Endothelial cell of umbilical vein (primary cell): Measurements from ENCODE around the gene ZNF334.

ENCODE experiments used
- CTCF ChIP-seq, 2 donors: IDR thresholded peaks; 1 replicate in 1 of 2; 2 replicates in 1 of 2; pipeline ENCODE4 v1.5.1; 2011; ENCODE audit warnings: low read length in 2 of 2, mild to moderate bottlenecking in 2 of 2, moderate library complexity in 2 of 2, control low read depth in 1 of 2, inconsistent platforms in 1 of 2, low read depth in 1 of 2; ENCODE audit not compliant: insufficient read depth in 1 of 2; ENCODE audit errors: extremely low read depth in 1 of 2
- EZH2 ChIP-seq: IDR thresholded peaks from 2 replicates; pipeline ENCODE4 v1.6.1; 2012; ENCODE audit warnings: borderline replicate concordance, low read depth, mild to moderate bottlenecking, moderate library complexity, low read length, inconsistent platforms; ENCODE audit not compliant: severe bottlenecking
- FOS ChIP-seq: IDR thresholded peaks from 2 replicates; pipeline ENCODE4 v1.6.1; 2011; ENCODE audit warnings: mild to moderate bottlenecking, low read length, moderate library complexity, borderline replicate concordance; ENCODE audit not compliant: insufficient read depth
- MAX ChIP-seq: IDR thresholded peaks from 2 replicates; pipeline ENCODE4 v1.6.1; 2011; ENCODE audit not compliant: insufficient read depth, insufficient read length
- MYC ChIP-seq: IDR thresholded peaks from one replicate; pipeline ENCODE4 v1.6.1; 2011; ENCODE audit warnings: mild to moderate bottlenecking, low read depth, low read length
- POLR2A ChIP-seq: IDR thresholded peaks from 2 replicates; pipeline ENCODE4 v1.6.1; 2012; ENCODE audit warnings: low read depth, mild to moderate bottlenecking, control low read depth, low read length
- POLR2AphosphoS5 ChIP-seq: IDR thresholded peaks from 2 replicates; pipeline ENCODE4 v1.6.1; 2012; ENCODE audit warnings: low read depth, mild to moderate bottlenecking, control low read depth, low read length, moderate library complexity; ENCODE audit not compliant: insufficient read depth

- TF ChIP-seq CTCF (IDR thresholded peaks at IDR 0.05; ENCODE audit: extremely low read depth in 1 of 2, insufficient read depth in 1 of 2, low read depth in 1 of 2, low read length in 2 of 2), result no peak
- TF ChIP-seq POLR2A, result no peak
- no peak for TF ChIP-seq POLR2AphosphoS5
- no peak for TF ChIP-seq EZH2
- no peak for TF ChIP-seq FOS
- no peak for TF ChIP-seq MAX
- no peak for TF ChIP-seq MYC
These were observed 35.7 kb downstream of the ZNF334 start for GRCh38 chr20:46477640-46478039.
